Common myeloid progenitor, CD34-positive (primary cell): ENCODE measurements around the gene SORD.

Experiments used
- CTCF ChIA-PET: fragments of 350-600 bp; sonication (Branson Sonifier 250); formaldehyde crosslinking; loops from one replicate; lab custom pipeline; 2021; ENCODE audit warnings: antibody characterized with exemption; lab: Charles Lee
- POLR2A ChIA-PET: fragments of 350-600 bp; sonication (Branson Sonifier 250); formaldehyde crosslinking; loops from one replicate; lab custom pipeline; 2021; ENCODE audit warnings: antibody characterized with exemption; lab: Charles Lee
- DNase-seq, 3 donors: peaks; one replicate each; pipeline versions ENCODE4 v3.0.0 to v3.0.0-alpha.2; 2013
- H3K27ac ChIP-seq, 2 experiments: 1 replicate in 1 of 2; 2 replicates in 1 of 2; pipeline ENCODE4 v1.7.0; 2013; ENCODE audit warnings: inconsistent platforms in 2 of 2, low read length in 2 of 2, mild to moderate bottlenecking in 2 of 2, low read depth in 1 of 2, moderate library complexity in 1 of 2; ENCODE audit not compliant: severe bottlenecking in 2 of 2, insufficient read depth in 1 of 2, poor library complexity in 1 of 2
- H3K27me3 ChIP-seq, 5 experiments: replicated peaks in 2 of 5; 1 replicate in 3 of 5; 2 replicates in 2 of 5; pipeline versions ENCODE4 v1.6.1 to v1.7.0; 2013; ENCODE audit warnings: low read length in 4 of 5, mild to moderate bottlenecking in 2 of 5, moderate library complexity in 2 of 5, inconsistent platforms in 1 of 5; ENCODE audit not compliant: insufficient read depth in 5 of 5, control insufficient read depth in 4 of 5
- H3K36me3 ChIP-seq, 4 experiments: 1 replicate in 2 of 4; 2 replicates in 2 of 4; pipeline versions ENCODE4 v1.6.1 to v1.7.0; 2013; ENCODE audit warnings: low read length in 3 of 4, control low read depth in 1 of 4, mild to moderate bottlenecking in 1 of 4; ENCODE audit not compliant: control insufficient read depth in 4 of 4, insufficient read depth in 4 of 4
- H3K4me1 ChIP-seq, 4 experiments: 1 replicate in 3 of 4; 2 replicates in 1 of 4; pipeline versions ENCODE4 v1.6.1 to v1.7.1; 2013; ENCODE audit warnings: low read length in 3 of 4, mild to moderate bottlenecking in 3 of 4, control low read depth in 1 of 4, inconsistent platforms in 1 of 4, moderate library complexity in 1 of 4; ENCODE audit not compliant: control insufficient read depth in 4 of 4, insufficient read depth in 4 of 4; ENCODE audit errors: control extremely low read depth in 1 of 4
- H3K4me3 ChIP-seq, 7 experiments: 1 replicate in 4 of 7; 2 replicates in 3 of 7; pipeline versions ENCODE4 v1.5.1 to v1.7.0; 2013; ENCODE audit warnings: mild to moderate bottlenecking in 7 of 7, low read length in 6 of 7, moderate library complexity in 6 of 7, inconsistent platforms in 2 of 7, low read depth in 2 of 7, control low read depth in 1 of 7; ENCODE audit not compliant: insufficient read depth in 4 of 7, control insufficient read depth in 1 of 7; ENCODE audit errors: extremely low read depth in 1 of 7
- H3K9me3 ChIP-seq, 5 experiments: 1 replicate in 4 of 5; 2 replicates in 1 of 5; pipeline versions ENCODE4 v1.6.1 to v1.7.1; 2013; ENCODE audit warnings: low read length in 4 of 5, mild to moderate bottlenecking in 2 of 5, inconsistent platforms in 1 of 5, low read depth in 1 of 5, moderate library complexity in 1 of 5; ENCODE audit not compliant: control insufficient read depth in 4 of 5, insufficient read depth in 2 of 5; ENCODE audit errors: control extremely low read depth in 1 of 5
- WGBS: methylation state at CpG from one replicate; pipeline ENCODE4 v1.1.5; 2013; ENCODE audit not compliant: insufficient coverage; 5-methylcytosine and 5-hydroxymethylcytosine counted together

Gene SORD

DNA sequence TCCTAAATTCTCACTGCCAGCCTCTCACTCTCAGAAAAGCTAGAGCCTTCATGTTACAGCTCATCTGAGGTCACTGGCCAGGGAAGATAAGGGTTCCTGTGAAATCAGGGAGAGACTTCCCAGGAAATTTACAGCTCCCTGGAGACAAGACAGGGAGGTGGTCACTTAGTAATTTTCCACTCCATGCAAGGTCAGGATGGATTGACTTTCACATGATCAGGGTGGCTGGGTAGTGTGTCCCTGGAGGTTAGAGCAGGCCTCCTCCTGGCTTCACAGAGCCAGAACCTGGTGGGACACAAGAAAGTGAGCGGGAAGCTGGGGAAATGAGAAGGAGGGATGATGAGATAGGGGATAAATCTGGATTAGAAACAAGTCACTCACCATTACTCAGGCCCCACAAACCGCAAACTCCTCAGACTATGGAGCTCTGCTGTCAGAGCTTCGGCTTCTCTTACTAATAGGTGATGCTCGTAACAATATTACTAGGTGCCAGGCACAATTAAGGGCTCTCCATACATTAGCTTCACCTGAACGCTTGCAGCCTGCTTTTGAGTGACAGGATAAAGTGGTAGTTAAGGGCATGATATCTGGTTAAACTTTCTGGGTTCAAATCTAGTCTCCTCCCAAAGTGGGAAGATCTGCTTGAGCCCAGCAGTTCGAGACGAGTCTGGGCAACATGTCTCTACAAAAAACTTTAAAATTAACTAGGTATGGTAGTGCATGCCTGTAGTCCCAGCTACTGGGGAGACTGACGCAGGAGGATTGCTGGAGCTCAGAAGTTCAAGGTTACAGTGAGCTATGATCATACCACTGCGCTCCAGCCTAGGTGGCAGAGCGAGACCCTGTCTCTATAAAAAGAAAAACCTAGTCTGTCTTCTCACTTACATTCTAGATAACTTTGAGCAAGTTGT, 66.1 kb downstream of the SORD start:
- H3K9me3 ChIP-seq, result no peaks in the 10 kb centered on the region
- CTCF ChIA-PET, result no interaction called here
- no peaks in the 10 kb centered on the region for H3K4me1 ChIP-seq
- POLR2A ChIA-PET, result no interaction called here
- no peak for DNase-seq
- peaks cover 0 to 10% (median 0%) of the 10 kb centered on the region in 5 experiments for H3K27me3 ChIP-seq
- H3K36me3 ChIP-seq, result no peaks in the 10 kb centered on the region
- H3K4me3 ChIP-seq, result no peak overlapping the region
- 96% methylated on average over 5 of the region's 10 CpGs for WGBS
- H3K27ac ChIP-seq, result no peak overlapping the region

- 71% methylated on average over 1 of the region's 3 CpGs for WGBS
- H3K4me3 ChIP-seq, result no peak overlapping the region
- H3K9me3 ChIP-seq, result no peaks in the 10 kb centered on the region
- H3K27ac ChIP-seq, result no peak overlapping the region
- CTCF ChIA-PET, result no interaction called here
- peaks cover 0 to 10% (median 0%) of the 10 kb centered on the region in 5 experiments for H3K27me3 ChIP-seq
- H3K36me3 ChIP-seq, result no peaks in the 10 kb centered on the region
- POLR2A ChIA-PET, result no interaction called here
- no peaks in the 10 kb centered on the region for H3K4me1 ChIP-seq
- DNase-seq, result peak in 1 of 3 donors; percentile 40
These were observed 66.8 kb downstream of the SORD start for GRCh38 chr15:45089712-45090373.

- DNase-seq, result no peak
- H3K4me3 ChIP-seq, result no peak overlapping the region
These were observed 68.2 kb downstream of the SORD start for GRCh38 chr15:45091161-45091560.

DNA sequence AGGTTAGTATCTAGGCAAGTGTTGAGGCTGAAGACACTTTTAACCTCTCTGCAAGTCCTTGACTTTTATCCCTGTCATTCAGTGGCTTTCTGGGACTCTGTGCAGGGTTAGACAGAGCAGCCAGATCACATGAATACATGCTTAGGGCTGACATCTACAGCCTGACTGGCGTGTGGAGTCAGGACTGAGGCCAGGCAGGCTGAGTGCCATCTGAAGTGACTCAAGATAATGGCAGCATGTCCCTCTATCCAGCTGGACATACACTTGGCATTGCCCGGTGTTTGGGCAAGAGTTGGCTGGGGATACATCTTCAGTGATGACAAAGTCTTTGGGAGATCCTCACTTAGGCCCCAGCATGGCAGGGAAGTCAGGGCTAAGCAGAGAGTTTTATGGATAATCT, 68.6 kb downstream of the SORD start:
- Histone ChIP-seq H3K4me1 (no peaks in the 10 kb centered on the region), H3K36me3 (no peaks in the 10 kb centered on the region), H3K27ac (no peak overlapping the region), H3K27me3 (peaks cover 0 to 10% (median 0%) of the 10 kb centered on the region in 5 experiments), H3K9me3 (no peaks in the 10 kb centered on the region), H3K4me3 (no peak overlapping the region)
- CTCF ChIA-PET, result no interaction called here
- POLR2A ChIA-PET, result no interaction called here
- WGBS, result 100% methylated on average over 2 of the region's 2 CpGs
- DNase-seq, result no peak

More at GRCh38 chr15:45091161-45091560, 68.2 kb downstream of the SORD start:
- H3K9me3 ChIP-seq, result no peaks in the 10 kb centered on the region
- WGBS, result 74% methylated on average over 7 of the region's 7 CpGs
- ChIA-PET POLR2A (no interaction called here), CTCF (no interaction called here)
- no peaks in the 10 kb centered on the region for H3K4me1 ChIP-seq
- no peak overlapping the region for H3K27ac ChIP-seq
- peaks cover 0 to 10% (median 0%) of the 10 kb centered on the region in 5 experiments for H3K27me3 ChIP-seq
- no peaks in the 10 kb centered on the region for H3K36me3 ChIP-seq

GRCh38 chr15:45093013-45093412, 70.0 kb downstream of the SORD start:
- peaks cover 0 to 10% (median 0%) of the 10 kb centered on the region in 5 experiments for H3K27me3 ChIP-seq
- ChIA-PET POLR2A (no interaction called here), CTCF (interaction anchor here (1.2 kb wide), 1 partner anchor 13 kb away, joined by 3 read pairs; no protein-coding TSS in a partner anchor)
- no peak for DNase-seq
- H3K27ac ChIP-seq, result no peak overlapping the region
- no peaks in the 10 kb centered on the region for H3K4me1 ChIP-seq
- no peaks in the 10 kb centered on the region for H3K9me3 ChIP-seq
- H3K4me3 ChIP-seq, result no peak overlapping the region
- H3K36me3 ChIP-seq, result no peaks in the 10 kb centered on the region
- WGBS, result 100% methylated on average over 4 of the region's 4 CpGs

GRCh38 chr15:45093622-45094357, 70.8 kb downstream of the SORD start:
- ChIA-PET POLR2A (no interaction called here), CTCF (interaction anchor here (1.2 kb wide), 1 partner anchor 12 kb away, joined by 3 read pairs; no protein-coding TSS in a partner anchor)
- WGBS, result 96% methylated on average over 6 of the region's 11 CpGs
- Histone ChIP-seq H3K27ac (no peak overlapping the region), H3K4me1 (no peaks in the 10 kb centered on the region), H3K36me3 (no peaks in the 10 kb centered on the region), H3K4me3 (no peak overlapping the region), H3K9me3 (no peaks in the 10 kb centered on the region), H3K27me3 (peaks cover 0 to 7% (median 0%) of the 10 kb centered on the region in 5 experiments)
- DNase-seq, result no peak
